Smooth muscle cell (in vitro differentiated cells): ENCODE measurements around the gene NOSTRIN. TPM values are rescaled to one million over a fixed set of nuclear protein-coding genes. Genes with fewer than 3 reads are reported as not detected.

ENCODE experiments used
- DNase-seq: peaks from one replicate; lab custom pipeline; 2025; ENCODE audit not compliant: unreplicated experiment; lab: John Stamatoyannopoulos, UW
- H2AFZ ChIP-seq: fragments of 200-600 bp; sonication (generic); 2 replicates; pipeline ENCODE4 v1.6.0; 2016; ENCODE audit warnings: antibody characterized with exemption, low read depth, mild to moderate bottlenecking
- H3F3A ChIP-seq: fragments of 200-600 bp; sonication (generic); 2 replicates; pipeline ENCODE4 v1.6.0; 2017; ENCODE audit warnings: antibody characterized with exemption, low read depth
- H3K27ac ChIP-seq: fragments of 200-600 bp; sonication (generic); 2 replicates; pipeline ENCODE4 v1.5.1; 2016; ENCODE audit warnings: low read depth, mild to moderate bottlenecking
- H3K27me3 ChIP-seq: fragments of 200-600 bp; sonication (generic); 2 replicates; pipeline ENCODE4 v1.6.1; 2016; ENCODE audit warnings: low read depth, mild to moderate bottlenecking
- H3K36me3 ChIP-seq: fragments of 200-600 bp; sonication (generic); 2 replicates; pipeline ENCODE4 v1.5.1; 2016; ENCODE audit warnings: low read depth
- H3K4me1 ChIP-seq: fragments of 200-600 bp; sonication (generic); 2 replicates; pipeline ENCODE4 v1.5.1; 2016; ENCODE audit warnings: low read depth
- H3K4me2 ChIP-seq: fragments of 200-600 bp; sonication (generic); 2 replicates; pipeline ENCODE4 v1.6.0; 2016; ENCODE audit warnings: mild to moderate bottlenecking
- H3K4me3 ChIP-seq: fragments of 200-600 bp; sonication (generic); 2 replicates; pipeline ENCODE4 v1.5.1; 2016; ENCODE audit warnings: mild to moderate bottlenecking
- H3K79me2 ChIP-seq: fragments of 200-600 bp; sonication (generic); 2 replicates; pipeline ENCODE4 v1.6.0; 2016; ENCODE audit warnings: low read depth, mild to moderate bottlenecking
- H3K9ac ChIP-seq: fragments of 200-600 bp; sonication (generic); 2 replicates; pipeline ENCODE4 v1.6.0; 2016; ENCODE audit warnings: low read depth
- H3K9me3 ChIP-seq: fragments of 200-600 bp; sonication (generic); replicated peaks from 2 replicates; pipeline ENCODE4 v1.5.1; 2016; ENCODE audit warnings: low read depth
- H4K20me1 ChIP-seq: fragments of 200-600 bp; sonication (generic); 2 replicates; pipeline ENCODE4 v1.6.0; 2016; ENCODE audit warnings: low read depth
- CTCF ChIP-seq: fragments of 200-600 bp; sonication (generic); IDR thresholded peaks from 2 replicates; pipeline ENCODE4 v1.5.1; 2017; ENCODE audit warnings: borderline replicate concordance, mild to moderate bottlenecking, antibody characterized with exemption; ENCODE audit not compliant: insufficient read depth, poor library complexity, severe bottlenecking
- WGBS: methylation state at CpG from one replicate; pipeline ENCODE4 v1.1.7; 2016; ENCODE audit warnings: low lambda C conversion rate; 5-methylcytosine and 5-hydroxymethylcytosine counted together
- polyA plus RNA-seq: library from polyadenylated mRNA; unstranded; fragments of >200 nt; fragmentation: Nextera tagmentation; extraction: Ambion mirVana; gene quantifications from 2 replicates; pipeline ENCODE4 v1.2.1, GENCODE V29; 2016
- total RNA-seq: library from RNA; depleted of rRNA; stranded (reverse); fragments of >200 nt; gene quantifications from 2 replicates; pipeline ENCODE4 v1.2.3, GENCODE V29; 2014

Gene NOSTRIN
- total and polyA plus RNA-seq, 2 experiments from 2014 or later, result 0.10 TPM; not detected in 1

DNA sequence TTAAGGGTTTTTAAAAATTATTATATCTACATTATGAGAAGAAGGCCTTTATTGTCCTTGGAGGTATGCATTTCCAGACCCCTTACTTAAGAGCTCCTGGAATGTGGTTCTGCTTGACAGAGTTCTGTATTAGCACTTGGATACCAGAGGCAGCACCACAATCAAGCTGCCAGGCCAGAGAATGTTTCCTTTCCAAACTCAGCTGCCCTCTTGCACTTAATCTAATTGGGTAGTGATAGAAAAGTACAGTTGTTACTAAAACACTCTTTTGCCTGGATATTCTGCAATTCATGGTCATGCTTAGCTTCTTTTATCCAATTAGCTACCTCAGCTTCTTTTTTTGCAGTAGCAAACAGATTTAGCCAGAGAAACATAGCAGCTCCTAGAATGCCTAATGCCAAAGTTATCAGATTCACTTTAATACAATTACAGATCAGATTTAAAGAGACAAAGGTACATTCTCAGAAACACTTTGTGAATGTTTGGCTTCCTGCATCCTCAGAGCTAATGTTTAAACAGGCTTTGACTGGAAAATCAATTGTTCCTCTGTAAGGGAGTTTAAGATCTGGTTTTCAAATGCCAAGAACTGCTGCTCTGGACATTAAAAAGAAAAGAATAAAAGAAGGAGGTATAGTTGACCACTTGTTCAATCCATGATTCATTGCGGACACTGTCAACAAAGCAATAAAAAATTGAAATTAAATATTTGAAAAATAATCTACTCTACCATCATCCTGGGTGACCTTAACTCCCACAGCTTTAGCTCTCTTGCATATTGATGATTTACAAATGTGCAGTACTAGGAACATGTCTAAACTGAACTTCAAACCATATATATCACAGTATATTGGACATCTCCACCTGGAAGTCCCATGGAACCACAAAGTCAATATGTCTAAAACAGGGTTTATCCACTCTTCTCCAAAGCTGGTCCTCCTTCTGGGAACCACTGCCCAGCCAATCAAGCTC, 12.8 kb downstream of the NOSTRIN start:
- no peaks in the 10 kb centered on the region for H3K36me3 ChIP-seq
- no peak overlapping the region for H3K4me2 ChIP-seq
- H3K9me3 ChIP-seq, result no peaks in the 10 kb centered on the region
- no peaks in the 10 kb centered on the region for H3K4me1 ChIP-seq
- peaks cover 3% of the 10 kb centered on the region for H3F3A ChIP-seq
- H3K27me3 ChIP-seq, result no peaks in the 10 kb centered on the region
- H3K9ac ChIP-seq, result no peak overlapping the region
- no peak for TF ChIP-seq CTCF
- H3K4me3 ChIP-seq, result no peak overlapping the region
- no peak overlapping the region for H3K27ac ChIP-seq
- no peak overlapping the region for H2AFZ ChIP-seq
- no peaks in the 10 kb centered on the region for H4K20me1 ChIP-seq
- WGBS, result 100% methylated on average over 1 of the region's 1 CpG
- no peak for DNase-seq
- H3K79me2 ChIP-seq, result no peaks in the 10 kb centered on the region

GRCh38 chr2:168816369-168816768, 13.9 kb downstream of the NOSTRIN start:
- H3K27me3 ChIP-seq, result no peaks in the 10 kb centered on the region
- no peaks in the 10 kb centered on the region for H3K9me3 ChIP-seq
- no peaks in the 10 kb centered on the region for H3K79me2 ChIP-seq
- H3K27ac ChIP-seq, result peak overlapping the region; percentile 36
- DNase-seq, result no peak
- no peaks in the 10 kb centered on the region for H4K20me1 ChIP-seq
- H3K4me3 ChIP-seq, result no peak overlapping the region
- peaks cover 3% of the 10 kb centered on the region for H3F3A ChIP-seq
- no peak for TF ChIP-seq CTCF
- H2AFZ ChIP-seq, result no peak overlapping the region
- 63% methylated on average over 3 of the region's 3 CpGs for whole genome bisulfite sequencing
- no peak overlapping the region for H3K9ac ChIP-seq
- no peaks in the 10 kb centered on the region for H3K4me1 ChIP-seq
- peak overlapping the region; percentile 55 for H3K4me2 ChIP-seq
- H3K36me3 ChIP-seq, result no peaks in the 10 kb centered on the region

GRCh38 chr2:168819050-168819715, 16.7 kb downstream of the NOSTRIN start:
- Histone ChIP-seq H3K36me3 (no peaks in the 10 kb centered on the region), H3F3A (peaks cover 3% of the 10 kb centered on the region), H3K27me3 (no peaks in the 10 kb centered on the region), H3K9ac (no peak overlapping the region), H3K4me2 (no peak overlapping the region), H3K4me3 (no peak overlapping the region), H3K9me3 (no peaks in the 10 kb centered on the region), H2AFZ (no peak overlapping the region), H3K79me2 (no peaks in the 10 kb centered on the region), H3K27ac (no peak overlapping the region), H3K4me1 (no peaks in the 10 kb centered on the region), H4K20me1 (no peaks in the 10 kb centered on the region)
- DNase-seq, result no peak
- 67% methylated on average over 10 of the region's 10 CpGs for WGBS
- TF ChIP-seq CTCF, result no peak
